Large intestine (tissue), 3 donors: Measurements from ENCODE around the gene CCNK. TPM values are rescaled to one million over a fixed set of nuclear protein-coding genes. Genes with fewer than 3 reads are reported as not detected.

Experiments
- DNase-seq, 2 donors: peaks; one replicate each; pipeline versions ENCODE4 v3.0.0 to v3.0.0-alpha.2; 2013
- H3K27ac ChIP-seq: one replicate; pipeline ENCODE4 v1.5.1; 2013; ENCODE audit warnings: low read length
- H3K27me3 ChIP-seq: 2 replicates; pipeline ENCODE4 v1.6.1; 2013; ENCODE audit warnings: low read length; ENCODE audit not compliant: control insufficient read depth, insufficient read depth
- H3K36me3 ChIP-seq: 2 replicates; pipeline ENCODE4 v1.6.1; 2013; ENCODE audit warnings: low read length; ENCODE audit not compliant: control insufficient read depth, insufficient read depth
- H3K4me1 ChIP-seq: one replicate; pipeline ENCODE4 v1.6.1; 2013; ENCODE audit warnings: low read length; ENCODE audit not compliant: control insufficient read depth, insufficient read depth
- H3K4me3 ChIP-seq: one replicate; pipeline ENCODE4 v1.5.1; 2013; ENCODE audit warnings: low read length
- H3K9me3 ChIP-seq: one replicate; pipeline ENCODE4 v1.6.1; 2013; ENCODE audit warnings: mild to moderate bottlenecking, low read depth, low read length, moderate library complexity; ENCODE audit not compliant: control insufficient read depth
- WGBS: methylation state at CpG from one replicate; pipeline ENCODE4 v1.1.5; 2013; ENCODE audit warnings: low lambda C conversion rate; ENCODE audit not compliant: insufficient coverage; 5-methylcytosine and 5-hydroxymethylcytosine counted together
- polyA plus RNA-seq: library from polyadenylated mRNA; unstranded; fragments of 120-200 nt; gene quantifications from one replicate; pipeline ENCODE4 v1.2.1, GENCODE V29; 2013

The CCNK gene
- polyA plus RNA-seq, 1 donor = 43.3 TPM

GRCh38 chr14:99534863-99535262 is 53.7 kb downstream of the CCNK start:
- WGBS = no CpG with 5 or more reads among the region's 13 CpGs
- DNase-seq = no peak
- Histone ChIP-seq H3K4me1 (peaks cover 20% of the 10 kb centered on the region), H3K36me3 (peaks cover 7% of the 10 kb centered on the region), H3K27ac (no peak overlapping the region), H3K9me3 (no peaks in the 10 kb centered on the region), H3K27me3 (no peaks in the 10 kb centered on the region), H3K4me3 (no peak overlapping the region)

- H3K4me1 ChIP-seq = peaks cover 22% of the 10 kb centered on the region
- no peak overlapping the region for H3K4me3 ChIP-seq
- H3K9me3 ChIP-seq = no peaks in the 10 kb centered on the region
- no CpG with 5 or more reads among the region's 8 CpGs for WGBS
- peaks cover 7% of the 10 kb centered on the region for H3K36me3 ChIP-seq
- no peak for DNase-seq
- H3K27ac ChIP-seq = no peak overlapping the region
- no peaks in the 10 kb centered on the region for H3K27me3 ChIP-seq
Measured at GRCh38 chr14:99535448-99535847, 54.2 kb downstream of the CCNK start.

- WGBS = no CpG with 5 or more reads among the region's 24 CpGs
- Histone ChIP-seq H3K36me3 (peaks cover 7% of the 10 kb centered on the region), H3K4me3 (no peak overlapping the region), H3K4me1 (peaks cover 22% of the 10 kb centered on the region), H3K9me3 (no peaks in the 10 kb centered on the region), H3K27me3 (no peaks in the 10 kb centered on the region), H3K27ac (no peak overlapping the region)
- no peak for DNase-seq
Measured at GRCh38 chr14:99535908-99536778, 54.9 kb downstream of the CCNK start.

- no peak for DNase-seq
- Histone ChIP-seq H3K27me3 (no peaks in the 10 kb centered on the region), H3K9me3 (no peaks in the 10 kb centered on the region), H3K4me3 (no peak overlapping the region), H3K4me1 (peaks cover 29% of the 10 kb centered on the region), H3K36me3 (peaks cover 7% of the 10 kb centered on the region), H3K27ac (no peak overlapping the region)
- no CpG with 5 or more reads among the region's 6 CpGs for WGBS
Measured at GRCh38 chr14:99537399-99537798, 56.2 kb downstream of the CCNK start.

GRCh38 chr14:99538275-99538674 is 57.1 kb downstream of the CCNK start:
- no peak overlapping the region for H3K27ac ChIP-seq
- H3K27me3 ChIP-seq = no peaks in the 10 kb centered on the region
- peaks cover 7% of the 10 kb centered on the region for H3K36me3 ChIP-seq
- no peak for DNase-seq
- H3K4me1 ChIP-seq = peaks cover 31% of the 10 kb centered on the region
- no peak overlapping the region for H3K4me3 ChIP-seq
- H3K9me3 ChIP-seq = no peaks in the 10 kb centered on the region
- WGBS = no CpG with 5 or more reads among the region's 9 CpGs

GRCh38 chr14:99538733-99539132 is 57.5 kb downstream of the CCNK start:
- no peak for DNase-seq
- Histone ChIP-seq H3K4me1 (peaks cover 31% of the 10 kb centered on the region), H3K27ac (no peak overlapping the region)

GRCh38 chr14:99539491-99539890 is 58.3 kb downstream of the CCNK start:
- H3K9me3 ChIP-seq = no peaks in the 10 kb centered on the region
- no peak overlapping the region for H3K27ac ChIP-seq
- no peak overlapping the region for H3K4me3 ChIP-seq
- WGBS = 80% methylated on average over 2 of the region's 9 CpGs
- H3K4me1 ChIP-seq = peaks cover 31% of the 10 kb centered on the region
- no peak for DNase-seq
- peaks cover 5% of the 10 kb centered on the region for H3K36me3 ChIP-seq
- H3K27me3 ChIP-seq = no peaks in the 10 kb centered on the region

More at GRCh38 chr14:99538733-99539132, 57.5 kb downstream of the CCNK start:
- Histone ChIP-seq H3K27me3 (no peaks in the 10 kb centered on the region), H3K9me3 (no peaks in the 10 kb centered on the region), H3K36me3 (peaks cover 5% of the 10 kb centered on the region), H3K4me3 (no peak overlapping the region)
- no CpG with 5 or more reads among the region's 5 CpGs for WGBS

GRCh38 chr14:99540196-99541032 is 59.2 kb downstream of the CCNK start:
- Histone ChIP-seq H3K4me3 (no peak overlapping the region), H3K9me3 (no peaks in the 10 kb centered on the region), H3K4me1 (peaks cover 31% of the 10 kb centered on the region), H3K36me3 (peaks cover 4% of the 10 kb centered on the region), H3K27ac (no peak overlapping the region), H3K27me3 (no peaks in the 10 kb centered on the region)
- no peak for DNase-seq
- WGBS = no CpG with 5 or more reads among the region's 15 CpGs

GRCh38 chr14:99541211-99541610 is 60.0 kb downstream of the CCNK start:
- no peaks in the 10 kb centered on the region for H3K36me3 ChIP-seq
- no CpG with 5 or more reads among the region's 10 CpGs for WGBS
- no peaks in the 10 kb centered on the region for H3K9me3 ChIP-seq
- peaks cover 35% of the 10 kb centered on the region for H3K4me1 ChIP-seq
- no peak overlapping the region for H3K27ac ChIP-seq
- H3K4me3 ChIP-seq = no peak overlapping the region
- DNase-seq = no peak
- H3K27me3 ChIP-seq = no peaks in the 10 kb centered on the region

- peak in 1 of 2 donors; percentile 48 for DNase-seq
- Histone ChIP-seq H3K27me3 (no peaks in the 10 kb centered on the region), H3K4me1 (peaks cover 39% of the 10 kb centered on the region), H3K27ac (no peak overlapping the region), H3K4me3 (no peak overlapping the region), H3K9me3 (no peaks in the 10 kb centered on the region), H3K36me3 (no peaks in the 10 kb centered on the region)
- no CpG with 5 or more reads among the region's 18 CpGs for WGBS
Measured at GRCh38 chr14:99541677-99542470, 60.7 kb downstream of the CCNK start.
